Nephron (organoid): Measurements from ENCODE around the gene PEX5L.

Experiments used
- H3K27ac Mint-ChIP-seq, 3 experiments: 2 replicates each; pipeline ENCODE4 v1.8.0; 2020; ENCODE audit warnings: mixed read lengths in 3 of 3, mild to moderate bottlenecking in 2 of 3, moderate library complexity in 1 of 3
- H3K27me3 Mint-ChIP-seq: 2 replicates; pipeline ENCODE4 v1.8.0; 2021; ENCODE audit warnings: low read depth, mild to moderate bottlenecking, moderate library complexity, mixed read lengths
- H3K36me3 Mint-ChIP-seq: 2 replicates; pipeline ENCODE4 v1.8.0; 2020; ENCODE audit warnings: low read depth, mixed read lengths
- H3K4me1 Mint-ChIP-seq: 2 replicates; pipeline ENCODE4 v1.8.0; 2020; ENCODE audit warnings: mixed read lengths
- H3K4me3 Mint-ChIP-seq, 3 experiments: 2 replicates each; pipeline ENCODE4 v1.8.0; 2020; ENCODE audit warnings: mild to moderate bottlenecking in 3 of 3, mixed read lengths in 3 of 3, moderate library complexity in 2 of 3
- H3K9me3 Mint-ChIP-seq: 2 replicates; pipeline ENCODE4 v1.8.0; 2020; ENCODE audit warnings: mixed read lengths
- CTCF ChIP-seq, 3 experiments: fragments of 200-600 bp; sonication (generic); IDR thresholded peaks; one replicate each; pipeline ENCODE4 v1.5.0; 2021; ENCODE audit warnings: antibody characterized with exemption in 3 of 3; ENCODE audit not compliant: unreplicated experiment in 3 of 3

The PEX5L gene

GRCh38 chr3:179872842-179873241, 163.9 kb downstream of the PEX5L start:
- H3K4me3 Mint-ChIP-seq, result no peak overlapping the region
- no peaks in the 10 kb centered on the region for H3K9me3 Mint-ChIP-seq
- H3K4me1 Mint-ChIP-seq, result no peaks in the 10 kb centered on the region
- no peaks in the 10 kb centered on the region for H3K36me3 Mint-ChIP-seq
- H3K27me3 Mint-ChIP-seq, result no peaks in the 10 kb centered on the region
- TF ChIP-seq CTCF (IDR thresholded peaks at IDR 0.05; ENCODE audit: unreplicated experiment in 3 of 3), result no peak
- no peak overlapping the region for H3K27ac Mint-ChIP-seq

GRCh38 chr3:179871782-179872181, 165.0 kb downstream of the PEX5L start:
- no peaks in the 10 kb centered on the region for H3K4me1 Mint-ChIP-seq

GRCh38 chr3:179868715-179869114, 168.0 kb downstream of the PEX5L start:
- no peak for TF ChIP-seq CTCF (IDR thresholded peaks at IDR 0.05; ENCODE audit: unreplicated experiment in 3 of 3)

More at GRCh38 chr3:179871782-179872181, 165.0 kb downstream of the PEX5L start:
- no peak overlapping the region for H3K27ac Mint-ChIP-seq
- no peaks in the 10 kb centered on the region for H3K27me3 Mint-ChIP-seq
- no peak for TF ChIP-seq CTCF (IDR thresholded peaks at IDR 0.05; ENCODE audit: unreplicated experiment in 3 of 3)
- H3K4me3 Mint-ChIP-seq, result no peak overlapping the region
- no peaks in the 10 kb centered on the region for H3K36me3 Mint-ChIP-seq
- no peaks in the 10 kb centered on the region for H3K9me3 Mint-ChIP-seq

GRCh38 chr3:179867961-179868360, 168.8 kb downstream of the PEX5L start:
- no peak overlapping the region for H3K4me3 Mint-ChIP-seq
- TF ChIP-seq CTCF (IDR thresholded peaks at IDR 0.05; ENCODE audit: unreplicated experiment in 3 of 3), result no peak
- no peak overlapping the region for H3K27ac Mint-ChIP-seq
- no peaks in the 10 kb centered on the region for H3K27me3 Mint-ChIP-seq
- no peaks in the 10 kb centered on the region for H3K9me3 Mint-ChIP-seq
- no peaks in the 10 kb centered on the region for H3K36me3 Mint-ChIP-seq
- H3K4me1 Mint-ChIP-seq, result no peaks in the 10 kb centered on the region

More at GRCh38 chr3:179868715-179869114, 168.0 kb downstream of the PEX5L start:
- Mint-ChIP-seq H3K9me3 (no peaks in the 10 kb centered on the region), H3K27ac (no peak overlapping the region), H3K36me3 (no peaks in the 10 kb centered on the region), H3K4me3 (no peak overlapping the region), H3K4me1 (no peaks in the 10 kb centered on the region), H3K27me3 (no peaks in the 10 kb centered on the region)

- H3K9me3 Mint-ChIP-seq, result no peaks in the 10 kb centered on the region
Measured at GRCh38 chr3:179865861-179866505, 170.8 kb downstream of the PEX5L start.

More at GRCh38 chr3:179865861-179866505, 170.8 kb downstream of the PEX5L start:
- no peaks in the 10 kb centered on the region for H3K4me1 Mint-ChIP-seq
- H3K4me3 Mint-ChIP-seq, result no peak overlapping the region
- peak overlapping the region in 1 of 3 experiments; percentile 81 for H3K27ac Mint-ChIP-seq
- no peak for TF ChIP-seq CTCF (IDR thresholded peaks at IDR 0.05; ENCODE audit: unreplicated experiment in 3 of 3)
- no peaks in the 10 kb centered on the region for H3K36me3 Mint-ChIP-seq
- H3K27me3 Mint-ChIP-seq, result no peaks in the 10 kb centered on the region
